OCI-LY1 (cell line): ENCODE data around the gene ACAD10.

Experiments
- EZH2 ChIP-seq: fragments of 200-600 bp; sonication (generic), shearing (Covaris generic); IDR thresholded peaks from 2 replicates; pipeline ENCODE4 v1.8.0; 2017; ENCODE audit warnings: borderline replicate concordance, mixed run types, mild to moderate bottlenecking, antibody characterized with exemption, low read length, moderate library complexity, mixed read lengths
- TF ChIP-seq, protein P1 (sequence below): fragments of 200-600 bp; sonication (generic), shearing (Covaris generic); IDR thresholded peaks from 2 replicates; pipeline ENCODE4 v1.5.1; 2017; ENCODE audit warnings: mild to moderate bottlenecking, antibody characterized with exemption, low read length, moderate library complexity, mixed read lengths

DNA sequence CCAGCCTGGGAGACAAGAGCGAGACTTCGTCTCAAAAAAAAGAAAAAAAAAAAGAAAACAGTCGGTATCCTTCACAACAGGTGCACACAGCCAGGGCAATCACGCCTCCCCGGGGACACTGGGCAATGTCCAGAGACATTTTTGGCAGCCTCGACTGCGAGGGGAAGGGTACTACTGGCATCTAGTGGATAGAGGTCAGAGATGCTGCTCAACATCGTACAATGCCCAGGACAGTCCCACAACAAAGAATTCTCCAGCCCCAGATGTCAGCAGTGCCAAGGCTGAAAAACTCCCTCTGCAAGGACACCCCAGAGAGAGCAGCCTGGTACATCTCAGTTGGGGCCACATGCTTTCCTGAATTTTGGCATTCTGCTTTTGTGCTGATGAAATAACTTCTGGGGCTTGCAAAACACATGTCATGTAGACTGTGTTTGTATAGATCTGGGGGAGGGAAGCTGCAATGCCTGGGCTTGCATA, 102.4 kb downstream of the ACAD10 start:
- TF ChIP-seq, protein P1, sequence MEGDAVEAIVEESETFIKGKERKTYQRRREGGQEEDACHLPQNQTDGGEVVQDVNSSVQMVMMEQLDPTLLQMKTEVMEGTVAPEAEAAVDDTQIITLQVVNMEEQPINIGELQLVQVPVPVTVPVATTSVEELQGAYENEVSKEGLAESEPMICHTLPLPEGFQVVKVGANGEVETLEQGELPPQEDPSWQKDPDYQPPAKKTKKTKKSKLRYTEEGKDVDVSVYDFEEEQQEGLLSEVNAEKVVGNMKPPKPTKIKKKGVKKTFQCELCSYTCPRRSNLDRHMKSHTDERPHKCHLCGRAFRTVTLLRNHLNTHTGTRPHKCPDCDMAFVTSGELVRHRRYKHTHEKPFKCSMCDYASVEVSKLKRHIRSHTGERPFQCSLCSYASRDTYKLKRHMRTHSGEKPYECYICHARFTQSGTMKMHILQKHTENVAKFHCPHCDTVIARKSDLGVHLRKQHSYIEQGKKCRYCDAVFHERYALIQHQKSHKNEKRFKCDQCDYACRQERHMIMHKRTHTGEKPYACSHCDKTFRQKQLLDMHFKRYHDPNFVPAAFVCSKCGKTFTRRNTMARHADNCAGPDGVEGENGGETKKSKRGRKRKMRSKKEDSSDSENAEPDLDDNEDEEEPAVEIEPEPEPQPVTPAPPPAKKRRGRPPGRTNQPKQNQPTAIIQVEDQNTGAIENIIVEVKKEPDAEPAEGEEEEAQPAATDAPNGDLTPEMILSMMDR: peak; percentile 40
- no peak for TF ChIP-seq EZH2
